A673 (cell line): Measurements from ENCODE around the gene SLC15A3.

Source experiments
- CTCF ChIP-seq: fragments of 300-800, 200-600 bp; sonication (generic); conservative IDR thresholded peaks from 2 replicates; pipeline ENCODE4 v1.5.1; 2017; ENCODE audit warnings: low read depth, mild to moderate bottlenecking, antibody characterized with exemption, low read length, moderate library complexity, mixed read lengths
- EZH2 ChIP-seq: fragments of 200-600 bp; sonication (generic); IDR thresholded peaks from 2 replicates; pipeline ENCODE4 v1.6.1; 2017; ENCODE audit warnings: borderline replicate concordance, low read depth, mild to moderate bottlenecking, mixed read lengths, antibody characterized with exemption, low read length; ENCODE audit not compliant: poor library complexity, severe bottlenecking

GRCh38 chr11:60985991-60986915 lies 34.3 kb upstream of the SLC15A3 start:
- TF ChIP-seq CTCF (no peak), EZH2 (no peak)
